ENCODE results near the gene UGT1A6.
"Not testable (repeated sequence)": the region's sequence is repeated elsewhere in the genome, so short reads cannot be mapped to it uniquely, and the experiment has no call there.

The UGT1A6 gene

DNA sequence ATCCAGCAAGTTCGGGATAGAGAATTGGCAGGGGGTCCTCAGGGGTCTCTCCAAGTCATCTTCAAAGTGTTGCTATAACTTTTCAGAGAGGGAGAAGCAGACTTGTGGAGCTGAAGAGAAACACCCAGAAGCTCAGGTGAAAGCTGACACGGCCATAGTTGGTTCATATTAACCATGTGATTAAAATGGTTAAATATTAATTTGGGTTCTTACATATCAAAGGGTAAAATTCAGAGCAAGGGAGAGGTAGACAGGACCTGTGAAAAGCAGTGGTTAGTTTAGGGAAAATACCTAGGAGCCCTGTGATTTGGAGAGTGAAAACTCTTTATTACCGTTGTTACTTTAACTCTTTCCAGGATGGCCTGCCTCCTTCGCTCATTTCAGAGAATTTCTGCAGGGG is at the start of gene UGT1A6:
Gene UGT1A6 (plus strand): TSS at position 243 of the 400 bp plus-strand sequence. CDS start 115 bp downstream, at position 358.
- no peak for DNase-seq

DNA sequence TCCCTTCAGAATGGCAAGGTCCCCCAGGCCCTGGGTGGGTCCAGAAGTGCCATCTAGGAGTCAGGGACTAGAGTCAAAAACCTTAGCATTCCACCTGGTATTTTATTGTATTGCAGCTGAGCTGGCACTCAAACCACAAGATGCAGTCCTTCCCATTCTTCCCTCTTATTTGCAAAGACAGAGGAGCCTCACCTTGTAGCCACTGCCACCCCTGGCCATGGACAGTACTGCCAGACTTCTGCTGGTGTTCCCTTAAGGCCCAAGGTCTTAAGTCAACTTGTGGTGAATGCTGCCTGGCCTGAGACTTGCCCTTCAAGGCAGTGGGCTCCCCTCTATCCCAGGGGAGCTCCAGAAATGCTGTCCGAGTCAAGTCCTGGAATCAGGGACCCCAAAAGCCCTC is 49.6 kb upstream of the UGT1A6 start:
- DNase-seq = no peak

GRCh38 chr2:233646033-233646432 is 46.7 kb upstream of the UGT1A6 start:
- not testable (repeated sequence) for DNase-seq

- DNase-seq = no peak
Observed at GRCh38 chr2:233650981-233651380, 41.7 kb upstream of the UGT1A6 start.

GRCh38 chr2:233651430-233651829 is 41.3 kb upstream of the UGT1A6 start:
- DNase-seq = no peak

GRCh38 chr2:233654501-233654900 is 38.2 kb upstream of the UGT1A6 start:
- DNase-seq = no peak

DNA sequence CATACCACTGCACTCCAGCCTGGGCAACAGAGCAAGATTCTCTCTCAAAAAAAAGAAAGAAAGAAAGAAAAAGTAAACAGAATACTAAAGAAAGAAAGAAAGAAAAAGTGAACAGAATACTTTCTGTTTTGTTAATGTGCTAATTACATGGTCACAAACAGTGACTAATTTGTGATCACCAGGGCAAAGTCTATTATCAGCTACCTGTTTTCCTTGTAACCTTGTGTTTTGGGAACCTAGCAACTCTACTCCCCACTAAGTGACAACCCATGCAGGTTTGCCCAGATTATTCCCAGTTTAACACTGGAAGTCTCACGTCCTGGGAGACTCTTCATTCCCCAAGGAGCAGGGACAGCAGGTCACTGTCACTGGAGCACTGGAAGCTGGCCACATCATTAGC is 37.6 kb upstream of the UGT1A6 start:
- DNase-seq = no peak

- not testable (repeated sequence) for DNase-seq
Observed at GRCh38 chr2:233655943-233656342, 36.7 kb upstream of the UGT1A6 start.

DNA sequence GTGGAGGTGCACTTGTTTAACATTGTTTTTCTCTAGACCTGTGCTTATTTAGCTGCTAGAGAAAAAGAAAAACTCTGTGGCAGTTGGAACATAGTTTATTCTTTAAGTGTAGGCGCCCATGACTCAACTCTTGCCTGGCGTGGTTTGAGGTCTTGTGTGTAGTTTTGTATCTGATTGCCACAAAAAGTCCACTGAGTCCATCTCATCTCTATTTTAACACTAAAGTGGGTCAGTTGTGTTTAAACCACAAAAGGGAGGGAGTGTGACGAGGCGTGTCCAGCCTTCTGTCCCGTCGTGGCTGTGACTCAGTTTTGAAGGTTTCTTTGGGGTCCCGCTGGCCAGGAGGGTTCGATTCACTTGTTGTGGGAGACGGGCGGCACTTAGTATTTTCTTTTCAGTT is 36.2 kb upstream of the UGT1A6 start:
- DNase-seq = no peak

DNA sequence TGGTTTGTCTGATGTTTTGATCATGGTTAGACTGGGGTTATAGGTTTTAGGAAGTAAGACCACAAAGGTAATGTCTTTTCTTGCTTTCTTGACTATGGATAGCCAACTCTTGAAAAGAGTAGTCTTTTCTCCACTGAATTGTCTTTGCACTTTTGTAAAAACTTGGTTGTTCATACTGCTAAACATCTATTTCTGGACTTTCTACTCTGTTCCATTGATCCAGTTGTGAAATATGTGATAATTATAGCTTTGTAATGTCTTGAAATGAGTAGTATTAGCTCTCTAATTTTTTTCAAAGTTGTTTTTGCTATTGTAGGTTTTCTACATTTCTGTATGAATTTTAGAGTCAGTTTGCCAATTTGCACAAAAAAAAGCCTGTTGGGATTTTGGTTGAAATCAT is 34.1 kb upstream of the UGT1A6 start:
- DNase-seq = no peak

- no peak for DNase-seq
Observed at GRCh38 chr2:233663911-233664310, 28.8 kb upstream of the UGT1A6 start.

- DNase-seq = no peak
Observed at GRCh38 chr2:233668605-233669260, 24.0 kb upstream of the UGT1A6 start.

- DNase-seq = no peak
Observed at GRCh38 chr2:233671290-233672161, 21.2 kb upstream of the UGT1A6 start, which contains the start of gene UGT1A9. TSS of gene UGT1A9 (plus strand) at chr2:233671898. CDS start at chr2:233671935, 37 bp downstream.

- DNase-seq = no peak
Observed at GRCh38 chr2:233672886-233673285, 19.8 kb upstream of the UGT1A6 start.

DNA sequence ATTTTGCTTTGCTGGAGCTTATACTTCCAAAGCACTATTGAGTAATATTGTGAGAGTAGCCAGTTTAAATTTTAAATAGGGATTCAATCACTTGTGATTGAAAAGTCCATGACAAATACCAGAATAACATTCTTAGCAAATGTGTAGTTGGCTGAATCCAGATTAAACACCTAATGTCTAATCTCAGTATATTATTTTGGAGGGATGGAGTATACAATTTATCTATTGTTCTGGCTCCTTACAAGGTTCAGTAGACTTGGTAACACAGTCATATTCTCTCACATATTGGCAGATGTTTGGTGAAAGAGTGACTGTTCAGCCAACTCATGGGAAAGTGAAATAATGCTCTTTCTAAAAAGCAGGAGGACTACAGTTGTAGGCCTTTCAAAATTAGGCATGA is 18.8 kb upstream of the UGT1A6 start:
- no peak for DNase-seq

GRCh38 chr2:233674314-233674713 is 18.4 kb upstream of the UGT1A6 start:
- DNase-seq = no peak

DNA sequence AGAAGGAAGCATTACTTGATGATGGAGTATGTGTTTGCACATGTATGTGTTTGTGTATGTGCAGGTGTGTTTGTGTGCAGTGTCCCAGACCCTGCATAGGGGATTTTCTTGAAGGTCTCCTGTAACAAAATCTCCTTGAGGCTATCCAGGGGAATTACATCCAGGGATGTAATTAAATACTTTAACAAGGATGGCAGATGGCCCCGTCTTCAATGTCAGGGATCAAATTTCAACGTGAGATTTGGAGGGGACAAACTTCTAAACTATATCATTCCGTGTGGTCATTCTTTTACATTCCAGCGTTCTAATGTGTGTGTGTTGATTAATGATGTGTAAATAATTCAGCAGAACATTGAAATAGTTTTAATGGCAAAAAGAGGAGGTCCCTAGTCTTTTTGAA is 17.7 kb upstream of the UGT1A6 start:
- DNase-seq = no peak

DNA sequence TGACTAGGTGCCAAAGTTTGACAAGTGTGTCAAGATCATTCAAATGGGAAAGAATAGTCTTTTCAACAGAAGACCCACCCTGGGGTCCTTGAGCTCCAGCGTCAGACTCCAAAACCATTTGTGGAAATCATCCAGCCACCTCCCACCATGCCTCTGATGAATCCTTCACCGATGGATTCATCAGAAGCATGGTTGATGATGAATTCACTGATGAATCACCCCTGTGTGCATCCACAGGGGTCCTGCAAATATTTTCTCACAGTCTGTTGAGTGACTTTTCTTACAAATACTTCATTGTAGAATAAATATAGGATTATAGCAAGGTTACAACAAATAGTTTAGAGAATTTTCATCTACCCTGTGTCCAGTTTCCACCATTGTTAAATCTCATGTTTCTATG is 16.6 kb upstream of the UGT1A6 start:
- DNase-seq = no peak

DNA sequence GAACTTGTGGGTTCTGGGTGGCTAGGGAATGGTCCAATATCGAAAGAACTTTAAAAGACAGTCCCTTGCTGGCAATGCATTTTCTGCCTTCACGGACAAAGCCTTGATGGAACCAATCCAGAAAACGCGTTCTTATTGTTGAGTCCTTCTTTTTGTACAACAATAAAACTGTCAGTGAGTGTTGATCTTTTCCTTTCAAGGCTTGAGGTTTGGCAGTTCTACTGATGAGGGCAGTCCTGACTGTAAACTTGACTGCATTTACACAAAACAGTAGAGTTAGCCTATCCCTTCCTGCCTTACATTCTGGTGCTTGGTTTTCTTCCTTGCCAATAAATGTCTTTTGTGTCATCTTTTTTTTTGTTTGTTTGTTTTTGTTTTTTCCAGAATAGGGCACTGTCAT is 13.5 kb upstream of the UGT1A6 start:
- no peak for DNase-seq

DNA sequence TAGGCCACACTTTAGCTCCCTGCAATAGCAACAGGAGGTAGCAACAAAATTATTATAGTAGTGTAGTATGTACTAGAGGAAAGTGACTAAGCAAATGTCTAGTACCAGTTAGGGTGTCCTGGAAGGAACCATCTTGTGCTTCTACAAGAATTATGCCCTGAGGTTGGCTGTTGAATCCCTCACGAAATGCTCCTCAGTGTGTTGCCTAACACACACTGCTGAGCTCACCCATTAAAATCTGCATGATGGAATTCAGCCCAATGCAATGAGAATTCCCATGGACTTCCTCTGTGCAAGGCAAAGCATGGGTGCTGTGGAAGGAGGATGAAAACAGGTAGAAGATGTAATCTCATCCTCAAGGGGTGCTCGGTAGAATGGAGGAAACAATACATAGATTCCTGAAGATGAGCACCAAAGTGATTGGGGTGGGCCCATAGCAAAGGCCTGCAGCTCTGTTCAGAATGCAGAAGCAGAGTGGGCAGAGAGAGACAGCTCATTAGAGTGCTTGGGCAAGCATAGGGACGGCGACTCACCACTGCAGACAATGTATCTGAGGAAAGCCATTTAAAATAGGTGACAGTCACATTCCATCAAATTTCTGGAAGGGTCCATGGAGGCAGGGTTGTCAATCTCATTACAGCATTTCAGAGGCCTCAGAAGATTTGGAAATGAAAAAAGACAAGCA is 12.2 kb upstream of the UGT1A6 start:
- no peak for DNase-seq

DNA sequence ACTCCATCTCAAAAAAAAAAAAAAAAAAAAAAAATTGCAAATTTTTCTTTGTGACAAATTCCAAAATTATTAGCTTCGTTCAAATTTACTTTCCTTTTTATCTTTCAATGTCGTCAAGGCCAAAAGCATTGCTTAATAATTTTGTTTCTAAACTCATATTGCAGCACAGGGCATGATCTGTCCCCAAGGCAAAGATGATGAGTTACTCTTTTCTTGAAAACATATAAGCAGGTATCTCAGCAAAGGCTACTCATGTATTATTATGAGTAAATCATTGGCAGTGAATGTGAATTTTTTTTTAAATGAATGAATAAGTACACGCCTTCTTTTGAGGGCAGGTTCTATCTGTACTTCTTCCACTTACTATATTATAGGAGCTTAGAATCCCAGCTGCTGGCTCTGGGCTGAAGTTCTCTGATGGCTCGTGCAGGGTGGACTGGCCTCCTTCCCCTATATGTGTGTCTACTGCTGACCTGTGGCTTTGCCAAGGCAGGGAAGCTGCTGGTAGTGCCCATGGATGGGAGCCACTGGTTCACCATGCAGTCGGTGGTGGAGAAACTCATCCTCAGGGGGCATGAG is 11.1 kb upstream of the UGT1A6 start, which contains the start of gene UGT1A7:
Gene UGT1A7 (plus strand): TSS at position 381 of the 579 bp plus-strand sequence. CDS start 37 bp downstream, at position 418.
- no peak for DNase-seq

DNA sequence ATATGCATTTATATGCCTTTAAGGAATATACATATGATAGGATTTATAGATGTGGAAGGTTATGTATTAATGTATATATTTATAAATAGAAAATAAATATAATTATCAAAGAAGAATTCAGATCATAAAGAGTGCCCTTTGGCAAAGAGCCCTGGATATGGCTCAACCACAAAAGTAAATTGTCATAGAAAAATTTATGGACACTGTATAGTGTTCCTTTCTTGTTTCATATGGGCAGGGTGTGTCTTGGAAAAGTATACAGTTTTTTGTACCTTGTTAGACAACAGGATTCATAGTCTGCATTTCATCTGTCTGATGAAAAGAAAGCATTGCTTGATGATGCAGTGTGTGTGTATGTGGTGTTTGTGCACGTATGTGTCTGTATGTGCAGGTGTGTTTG is 8.1 kb upstream of the UGT1A6 start:
- no peak for DNase-seq

DNA sequence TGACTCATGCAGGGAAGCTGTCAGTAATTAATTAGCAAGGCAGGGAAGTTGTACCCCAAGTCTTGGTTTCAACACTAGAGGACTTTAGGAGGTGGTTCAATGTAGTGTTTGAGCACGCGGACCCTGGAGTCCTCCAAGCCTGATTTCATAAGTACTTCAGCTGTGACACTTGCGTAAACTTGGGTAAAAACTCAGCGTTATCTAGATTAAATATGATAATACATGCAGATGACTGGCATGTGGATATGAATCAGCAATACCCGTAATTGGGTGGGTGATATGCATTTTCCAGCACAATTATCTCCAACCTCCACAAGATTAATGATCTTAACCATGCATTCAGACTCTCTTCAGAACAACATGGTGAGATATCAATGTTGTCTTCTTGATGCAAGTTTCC is 5.8 kb upstream of the UGT1A6 start:
- DNase-seq = no peak
